GM21576 (cell line): Measurements from ENCODE around the gene NIPAL3.
A peak's percentile ranks its signal among the peaks of the same experiment; 100 is the strongest.
"Not testable (repeated sequence)": the region's sequence is repeated elsewhere in the genome, so short reads cannot be mapped to it uniquely, and the experiment has no call there.

Experiments used
- ATAC-seq: cut with Tn5 transposase; IDR thresholded peaks from one replicate; pipeline ENCODE4 v1.9.1; 2021; ENCODE audit warnings: mild to moderate bottlenecking, moderate library complexity; ENCODE audit not compliant: unreplicated experiment

The NIPAL3 gene

GRCh38 chr1:24488159-24488558 is 72.6 kb downstream of the NIPAL3 start:
- not testable (repeated sequence) for ATAC-seq

GRCh38 chr1:24489674-24490073 is 74.1 kb downstream of the NIPAL3 start:
- ATAC-seq, result no peak

GRCh38 chr1:24490101-24490781 is 74.6 kb downstream of the NIPAL3 start:
- no peak for ATAC-seq

- no peak for ATAC-seq
Observed at GRCh38 chr1:24491577-24492360, 76.2 kb downstream of the NIPAL3 start.

GRCh38 chr1:24492935-24493334 is 77.3 kb downstream of the NIPAL3 start:
- ATAC-seq, result not testable (repeated sequence)

GRCh38 chr1:24493785-24494184 is 78.2 kb downstream of the NIPAL3 start:
- ATAC-seq, result no peak

- ATAC-seq, result no peak
Observed at GRCh38 chr1:24498589-24498988, 83.0 kb downstream of the NIPAL3 start.

- no peak for ATAC-seq
Observed at GRCh38 chr1:24500448-24501048, 84.9 kb downstream of the NIPAL3 start.

- no peak for ATAC-seq
Observed at GRCh38 chr1:24501371-24502064, 85.9 kb downstream of the NIPAL3 start.

GRCh38 chr1:24502065-24502708 is 86.6 kb downstream of the NIPAL3 start:
- ATAC-seq, result peak; percentile 22

GRCh38 chr1:24502709-24503058 is 87.1 kb downstream of the NIPAL3 start, which contains the start of gene RCAN3:
Gene RCAN3 (plus strand): TSS chr1:24502836. CDS start chr1:24514373, 11,537 bp downstream.
- peak; percentile 64 for ATAC-seq

- ATAC-seq, result no peak
Observed at GRCh38 chr1:24503059-24503751, 87.6 kb downstream of the NIPAL3 start.

GRCh38 chr1:24503870-24504523 is 88.4 kb downstream of the NIPAL3 start:
- no peak for ATAC-seq

GRCh38 chr1:24504560-24504959 is 89.0 kb downstream of the NIPAL3 start:
- ATAC-seq, result no peak

GRCh38 chr1:24505816-24506215 is 90.2 kb downstream of the NIPAL3 start:
- ATAC-seq, result no peak

GRCh38 chr1:24506691-24507381 is 91.2 kb downstream of the NIPAL3 start:
- no peak for ATAC-seq

GRCh38 chr1:24507405-24507804 is 91.8 kb downstream of the NIPAL3 start:
- no peak for ATAC-seq

- no peak for ATAC-seq
Observed at GRCh38 chr1:24508911-24509310, 93.3 kb downstream of the NIPAL3 start.

- ATAC-seq, result no peak
Observed at GRCh38 chr1:24513706-24514105, 98.1 kb downstream of the NIPAL3 start.
